Stimulated activated CD8-positive, alpha-beta memory T cell treated with anti-CD3 and anti-CD28 coated beads, Interleukin-4, amount 100 ng/mL, for 48 hours (primary cell): ENCODE measurements around the gene ALS2.

Source experiments
- DNase-seq: peaks from one replicate; pipeline ENCODE4 v3.0.0-alpha.2; 2020

ALS2 gene

GRCh38 chr2:201751566-201751965, 29.2 kb downstream of the ALS2 start:
- DNase-seq, result no peak

- no peak for DNase-seq
These were observed 34.2 kb downstream of the ALS2 start for GRCh38 chr2:201746551-201746950.

GRCh38 chr2:201735486-201735885, 45.2 kb downstream of the ALS2 start:
- DNase-seq, result no peak

- DNase-seq, result no peak
These were observed 46.6 kb downstream of the ALS2 start for GRCh38 chr2:201734111-201734510.

GRCh38 chr2:201733544-201733943, 47.2 kb downstream of the ALS2 start:
- no peak for DNase-seq

- no peak for DNase-seq
These were observed 50.0 kb downstream of the ALS2 start for GRCh38 chr2:201730651-201731285.

- no peak for DNase-seq
These were observed 65.3 kb downstream of the ALS2 start for GRCh38 chr2:201715459-201715858.

GRCh38 chr2:201712726-201713125, 68.0 kb downstream of the ALS2 start:
- no peak for DNase-seq

GRCh38 chr2:201709747-201710146, 71.0 kb downstream of the ALS2 start:
- DNase-seq, result no peak

GRCh38 chr2:201709049-201709448, 71.7 kb downstream of the ALS2 start:
- no peak for DNase-seq

GRCh38 chr2:201707753-201708152, 73.0 kb downstream of the ALS2 start:
- DNase-seq, result no peak

GRCh38 chr2:201707142-201707541, 73.6 kb downstream of the ALS2 start:
- no peak for DNase-seq

GRCh38 chr2:201704536-201704935, 76.2 kb downstream of the ALS2 start:
- no peak for DNase-seq

GRCh38 chr2:201701646-201702045, 79.1 kb downstream of the ALS2 start:
- DNase-seq, result no peak

GRCh38 chr2:201699416-201699815, 81.3 kb downstream of the ALS2 start:
- DNase-seq, result no peak

GRCh38 chr2:201698588-201699226, 82.0 kb downstream of the ALS2 start, which contains the start of gene MPP4:
TSS of gene MPP4 (minus strand) at chr2:201698644. CDS start at chr2:201693954, 4,690 bp downstream.
- no peak for DNase-seq

GRCh38 chr2:201697899-201698298, 82.8 kb downstream of the ALS2 start:
- no peak for DNase-seq

GRCh38 chr2:201696151-201696659, 84.5 kb downstream of the ALS2 start:
- DNase-seq, result no peak

GRCh38 chr2:201685156-201685555, 95.6 kb downstream of the ALS2 start:
- no peak for DNase-seq

- peak; percentile 44 for DNase-seq
These were observed 100.0 kb downstream of the ALS2 start for GRCh38 chr2:201680743-201681142.

- no peak for DNase-seq
These were observed 102.3 kb downstream of the ALS2 start for GRCh38 chr2:201678401-201678800.

- DNase-seq, result no peak
These were observed 105.3 kb downstream of the ALS2 start for GRCh38 chr2:201675454-201675853.

GRCh38 chr2:201674794-201675193, 105.9 kb downstream of the ALS2 start:
- DNase-seq, result no peak

GRCh38 chr2:201674298-201674697, 106.4 kb downstream of the ALS2 start:
- no peak for DNase-seq

GRCh38 chr2:201673546-201673945, 107.2 kb downstream of the ALS2 start:
- DNase-seq, result no peak
